Kidney glomerular epithelial cell (primary cell): Measurements from ENCODE around the gene KCNH2.

Experiments
- DNase-seq: peaks from one replicate; lab custom pipeline; 2025; lab: John Stamatoyannopoulos, UW

Gene KCNH2

DNA sequence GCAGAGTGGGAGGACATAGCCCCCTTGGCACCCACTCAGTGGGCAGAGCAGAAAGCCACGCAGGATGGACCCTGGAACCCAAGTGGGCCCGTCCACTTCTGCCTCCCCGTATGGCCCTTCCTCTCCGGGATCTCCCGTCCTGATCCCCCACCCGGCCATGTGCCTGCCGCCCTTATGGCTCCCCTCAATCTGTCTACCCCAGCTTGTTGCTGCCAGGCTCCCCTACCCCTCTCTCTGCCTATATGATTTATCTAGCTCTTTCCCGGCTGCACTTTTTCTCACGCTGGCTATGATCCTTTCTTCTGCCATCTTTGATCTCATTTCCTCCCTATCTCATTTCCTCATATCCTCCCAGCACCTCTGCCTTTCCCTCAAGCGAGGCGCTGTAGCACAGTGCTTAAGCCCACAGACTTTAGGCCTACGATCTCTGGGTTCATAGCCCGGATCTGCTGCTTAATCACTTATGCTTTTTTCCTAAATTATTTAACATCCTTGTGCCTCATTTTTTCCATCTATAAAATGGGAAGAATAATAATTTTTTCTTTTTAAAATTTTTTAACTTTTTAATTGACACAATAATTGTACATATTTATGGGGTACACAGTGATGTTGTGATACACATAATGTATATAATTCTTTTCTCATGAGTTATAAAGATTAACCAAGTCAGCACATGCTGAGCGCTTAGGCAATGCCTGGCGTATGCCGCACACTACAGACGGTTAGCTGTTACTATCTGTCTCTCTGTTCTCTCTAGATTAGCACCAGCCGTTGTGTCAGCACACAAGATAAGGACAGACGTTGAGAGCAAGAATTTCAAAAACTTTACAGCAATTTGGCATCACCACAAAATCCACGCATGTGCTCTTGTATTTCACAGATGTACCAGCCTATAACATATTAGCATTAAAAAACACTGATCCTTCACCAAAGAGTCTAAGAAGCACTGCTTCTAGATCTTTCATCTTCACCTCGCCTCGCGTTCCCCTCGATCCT is 18.1 kb downstream of the KCNH2 start:
- no peak for DNase-seq

GRCh38 chr7:150959081-150959480 is 19.0 kb downstream of the KCNH2 start:
- no peak for DNase-seq

DNA sequence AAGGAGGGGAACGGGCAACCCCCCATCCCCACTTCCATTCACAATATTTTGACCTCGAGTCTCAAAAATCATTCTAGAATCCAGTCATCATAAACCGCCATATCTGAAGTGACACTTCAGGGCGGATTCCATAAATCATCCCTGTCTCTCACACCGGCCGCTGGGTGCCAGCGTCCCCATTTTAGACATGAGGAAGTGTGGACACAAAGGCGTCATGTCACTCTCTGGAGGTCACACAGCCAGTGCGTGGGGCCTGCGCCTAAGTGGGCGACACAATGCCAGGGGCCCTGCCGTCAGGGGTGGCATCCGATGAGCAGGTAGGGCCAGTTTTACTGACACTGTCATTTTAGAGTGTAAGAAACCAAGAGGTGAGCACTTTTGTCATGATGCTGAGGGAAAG is 19.5 kb downstream of the KCNH2 start:
- DNase-seq, result no peak

- no peak for DNase-seq
These were observed 20.0 kb downstream of the KCNH2 start for GRCh38 chr7:150958062-150958552.

- no peak for DNase-seq
These were observed 20.7 kb downstream of the KCNH2 start for GRCh38 chr7:150957133-150958020.

GRCh38 chr7:150956395-150957132 is 21.6 kb downstream of the KCNH2 start:
- no peak for DNase-seq

- no peak for DNase-seq
These were observed 22.4 kb downstream of the KCNH2 start for GRCh38 chr7:150955519-150956394.

- DNase-seq, result no peak
These were observed 23.1 kb downstream of the KCNH2 start for GRCh38 chr7:150954986-150955518.

DNA sequence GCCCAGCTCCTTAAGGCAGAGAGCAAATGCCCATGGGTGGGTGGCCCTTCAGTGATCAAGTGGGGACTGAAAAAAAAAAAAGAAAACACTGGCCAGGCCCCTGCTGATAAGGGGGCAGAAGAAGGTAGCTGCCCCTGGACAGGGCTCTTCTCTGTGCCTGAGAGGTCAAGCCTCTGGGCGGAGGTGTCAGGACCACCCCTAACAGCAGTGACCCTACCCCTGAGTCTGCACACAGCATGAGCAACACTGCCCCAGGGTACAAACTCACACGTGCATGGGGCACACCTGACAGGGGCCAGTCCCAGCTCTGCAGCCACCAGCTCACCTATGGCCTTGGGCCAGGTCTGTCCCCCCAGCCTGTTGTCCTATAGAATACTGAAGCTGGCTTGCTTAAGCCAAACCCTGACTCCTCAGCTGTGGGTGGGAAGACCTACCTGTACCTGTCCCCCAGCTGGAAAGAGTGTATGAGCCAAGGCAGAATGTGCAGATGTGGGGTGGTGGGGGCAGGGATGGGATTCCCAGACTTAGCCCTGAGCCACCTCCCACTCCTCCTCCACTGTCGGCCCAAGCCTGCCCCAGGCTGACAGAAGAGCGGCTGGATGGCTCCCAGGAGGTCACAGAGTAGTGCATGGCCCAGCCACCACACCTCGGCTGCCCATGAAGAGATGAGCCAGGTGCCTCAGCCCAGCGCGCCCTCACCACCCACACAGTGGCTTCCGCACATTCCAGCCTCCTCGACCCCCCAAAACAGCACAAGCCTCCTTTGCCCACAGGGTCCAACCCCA is 23.7 kb downstream of the KCNH2 start:
- DNase-seq, result no peak

GRCh38 chr7:150953061-150953997 is 24.8 kb downstream of the KCNH2 start:
- DNase-seq, result no peak

DNA sequence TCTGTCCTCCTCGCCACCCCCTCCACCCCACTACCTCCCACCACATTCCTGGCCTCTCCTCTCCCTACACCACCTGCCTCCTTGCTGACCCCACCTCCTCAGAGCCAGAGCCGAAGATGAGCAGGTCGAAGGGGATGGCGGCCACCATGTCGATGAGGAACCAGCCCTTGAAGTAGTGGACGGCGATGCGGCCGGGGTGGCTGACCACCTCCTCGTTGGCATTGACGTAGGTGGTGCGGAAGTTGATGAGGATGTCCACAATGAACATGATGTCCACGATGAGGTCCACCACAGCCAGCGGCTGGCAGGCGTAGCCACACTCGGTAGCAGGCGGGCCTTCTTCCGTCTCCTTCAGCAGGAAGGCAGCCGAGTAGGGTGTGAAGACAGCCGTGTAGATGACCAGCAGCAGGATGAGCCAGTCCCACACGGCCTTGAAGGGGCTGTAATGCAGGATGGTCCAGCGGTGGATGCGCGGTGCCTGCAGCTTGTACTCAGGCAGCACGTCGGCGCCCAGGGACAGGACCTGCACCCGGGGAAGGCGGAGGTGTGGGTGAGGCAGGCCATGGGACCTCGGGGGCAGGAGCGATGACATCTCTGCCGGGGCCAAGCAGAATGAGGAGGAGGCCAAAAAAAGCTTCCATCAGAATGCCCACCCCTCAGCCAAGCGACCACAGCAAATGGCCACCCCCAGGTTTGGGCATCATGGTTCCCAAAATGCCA is 25.6 kb downstream of the KCNH2 start:
- no peak for DNase-seq

- DNase-seq, result no peak
These were observed 26.6 kb downstream of the KCNH2 start for GRCh38 chr7:150951521-150951920.

GRCh38 chr7:150951181-150951520 is 27.0 kb downstream of the KCNH2 start:
- no peak for DNase-seq

DNA sequence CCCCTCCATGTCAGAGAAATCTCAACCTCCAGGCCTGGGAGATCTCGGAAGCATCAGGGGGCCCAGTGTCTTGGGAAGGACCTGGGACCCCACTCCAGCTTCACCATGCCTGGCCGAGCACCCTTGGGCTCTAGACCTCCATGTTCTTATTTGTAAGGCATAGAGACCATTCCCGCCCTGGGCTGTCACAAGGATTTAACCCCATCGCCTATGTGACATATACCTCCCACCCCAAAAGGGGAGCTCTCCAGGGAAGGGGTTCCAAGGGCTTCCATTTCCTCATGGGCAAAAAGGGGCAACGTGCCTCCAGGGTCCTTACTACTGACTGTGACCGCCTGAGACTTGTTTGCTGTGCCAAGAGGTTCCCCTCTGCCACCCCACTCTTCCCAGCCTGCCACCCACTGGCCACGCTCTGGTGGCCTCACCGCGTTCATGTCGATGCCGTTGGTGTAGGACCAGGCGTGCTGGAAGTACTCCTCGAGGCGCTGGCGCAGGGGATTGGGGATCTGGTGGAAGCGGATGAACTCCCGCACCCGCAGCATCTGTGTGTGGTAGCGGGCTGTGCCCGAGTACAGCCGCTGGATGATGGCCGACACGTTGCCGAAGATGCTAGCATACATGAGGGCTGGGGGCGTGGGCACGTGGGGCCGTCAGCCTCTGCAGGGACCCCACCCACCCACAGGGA is 27.5 kb downstream of the KCNH2 start:
- no peak for DNase-seq

- no peak for DNase-seq
These were observed 28.1 kb downstream of the KCNH2 start for GRCh38 chr7:150949971-150950491.

DNA sequence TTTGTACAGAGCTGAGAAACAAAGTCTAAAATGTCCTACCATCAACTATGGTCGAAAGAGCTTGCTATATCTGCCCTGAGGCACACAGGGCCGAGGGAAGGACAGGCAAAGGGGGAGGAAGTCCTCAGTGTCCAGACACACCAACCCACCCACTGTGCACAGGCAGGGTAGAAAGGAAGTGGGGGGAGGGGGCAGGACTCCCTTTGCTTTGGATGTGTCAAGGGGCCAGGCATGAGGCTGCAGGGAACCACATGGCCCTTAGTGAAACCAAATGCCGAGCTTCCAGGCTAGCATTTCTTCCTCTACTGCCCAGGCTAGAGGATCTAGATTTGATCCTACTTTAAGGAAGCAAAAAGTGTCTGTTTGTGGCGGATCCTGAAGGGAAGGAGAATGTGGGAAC is 28.6 kb downstream of the KCNH2 start:
- DNase-seq, result no peak

DNA sequence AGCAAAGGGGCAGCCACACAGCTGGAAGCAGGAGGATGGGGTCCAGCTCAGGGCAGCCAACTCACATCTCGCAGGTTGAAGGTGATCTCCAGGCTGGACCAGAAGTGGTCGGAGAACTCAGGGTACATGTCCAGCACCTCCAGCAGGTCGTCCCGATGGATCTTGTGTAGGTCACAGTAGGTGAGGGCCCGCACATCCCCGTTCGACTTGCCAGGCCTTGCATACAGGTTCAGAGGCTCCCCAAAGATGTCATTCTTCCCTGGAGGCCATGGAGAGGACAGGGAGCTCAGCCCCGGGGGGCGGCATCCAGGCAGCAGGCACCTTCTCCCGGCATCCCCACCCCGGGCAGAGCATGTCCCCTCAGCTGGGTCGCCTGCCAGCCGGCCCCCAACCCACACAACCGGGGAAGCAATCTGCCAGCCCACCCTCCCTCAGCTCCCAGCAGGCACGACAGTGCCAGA is 29.3 kb downstream of the KCNH2 start:
- DNase-seq, result no peak
